GM21825 (cell line): ENCODE data around the gene MICAL3.
"Not testable (repeated sequence)": the region's sequence is repeated elsewhere in the genome, so short reads cannot be mapped to it uniquely, and the experiment has no call there.

Experiments used
- ATAC-seq: cut with Tn5 transposase; IDR thresholded peaks from one replicate; pipeline ENCODE4 v1.9.1; 2021; ENCODE audit warnings: mild to moderate bottlenecking, moderate library complexity; ENCODE audit not compliant: unreplicated experiment

Gene MICAL3

DNA sequence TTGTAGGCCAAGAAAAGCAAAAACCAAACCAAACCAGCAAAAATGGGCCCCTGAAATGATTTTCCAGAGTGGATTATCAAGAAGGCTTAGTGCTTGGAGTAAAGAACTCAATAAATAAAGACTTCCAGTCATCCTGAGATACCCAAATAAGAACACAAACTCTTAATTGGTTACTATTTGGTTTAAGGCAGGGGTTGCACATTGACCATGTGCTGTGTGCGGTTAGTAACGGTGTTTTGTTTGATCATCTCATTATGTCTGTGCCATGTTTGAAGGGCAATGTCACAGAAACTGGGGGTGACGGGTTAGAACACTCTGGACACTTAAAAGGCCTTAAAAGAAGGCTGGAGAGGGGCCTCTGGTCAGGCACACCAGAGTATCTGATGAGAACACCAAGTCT, 9.7 kb upstream of the MICAL3 start:
- no peak for ATAC-seq

DNA sequence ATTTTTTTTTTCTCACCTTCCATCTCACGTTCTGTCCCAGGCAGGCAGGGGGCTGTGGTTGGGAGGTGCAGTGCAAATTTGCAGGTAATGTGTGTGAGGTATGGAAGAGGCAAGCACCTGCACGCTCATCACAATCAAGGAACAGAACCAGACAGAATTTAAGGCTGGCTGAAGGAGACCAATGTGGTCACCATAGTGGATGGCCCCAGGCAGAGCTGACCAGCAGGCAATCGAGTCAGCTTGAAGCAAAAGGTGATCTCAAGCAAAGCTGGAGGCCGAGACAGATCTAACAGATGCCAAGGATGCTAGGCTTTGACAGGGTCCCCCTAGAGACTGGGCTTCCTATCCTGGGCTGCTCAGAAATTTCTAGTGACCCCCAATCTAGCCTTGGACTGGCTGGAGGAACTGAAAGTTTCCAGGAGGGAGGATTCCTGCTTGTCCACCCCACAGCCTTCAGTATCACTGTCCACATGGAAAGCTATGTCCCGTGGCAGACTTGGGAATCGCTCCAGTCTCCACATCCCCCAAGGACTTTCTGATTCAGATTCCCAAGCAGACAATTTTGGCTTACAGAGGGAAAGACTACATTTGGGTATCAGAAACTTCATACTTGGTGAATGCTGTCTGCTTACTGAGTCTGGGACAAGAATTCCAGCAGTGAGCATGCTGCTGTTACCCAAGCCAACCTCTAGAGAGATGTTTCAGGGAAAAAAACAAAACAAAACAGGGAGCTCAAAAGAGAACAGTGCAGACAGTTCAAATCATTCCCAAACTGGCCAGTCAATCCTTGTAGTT, 9.0 kb upstream of the MICAL3 start:
- ATAC-seq = no peak

DNA sequence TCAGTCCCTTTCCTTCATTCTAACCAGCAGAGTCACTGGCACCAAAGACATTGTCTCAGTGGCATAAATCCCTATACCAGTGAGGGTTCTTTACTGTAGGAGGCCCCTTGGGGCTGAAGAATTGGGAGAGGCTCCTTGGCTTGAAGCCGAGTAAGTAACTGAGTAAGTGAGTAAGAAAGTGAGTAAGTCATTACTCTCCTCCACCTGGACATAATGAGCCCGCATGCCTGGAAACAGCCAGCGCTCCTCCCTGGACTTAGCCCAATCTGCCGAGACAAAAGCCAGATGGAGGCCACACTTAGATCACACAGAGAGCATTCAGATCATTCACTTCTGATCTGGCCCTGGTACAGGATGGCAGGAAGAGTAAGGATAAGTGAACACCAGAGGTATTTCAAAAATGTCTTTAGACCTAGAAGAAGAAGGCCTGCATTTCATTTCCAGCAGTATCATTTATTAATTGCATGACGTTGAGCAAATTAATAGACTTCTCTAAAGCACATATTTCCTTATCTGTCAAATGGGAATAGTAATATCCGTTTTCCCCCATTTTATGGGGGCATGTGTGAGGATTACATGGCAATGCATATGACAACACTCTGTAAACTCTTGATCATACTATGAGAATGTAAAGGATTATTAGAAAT, 8.2 kb upstream of the MICAL3 start:
- no peak for ATAC-seq

DNA sequence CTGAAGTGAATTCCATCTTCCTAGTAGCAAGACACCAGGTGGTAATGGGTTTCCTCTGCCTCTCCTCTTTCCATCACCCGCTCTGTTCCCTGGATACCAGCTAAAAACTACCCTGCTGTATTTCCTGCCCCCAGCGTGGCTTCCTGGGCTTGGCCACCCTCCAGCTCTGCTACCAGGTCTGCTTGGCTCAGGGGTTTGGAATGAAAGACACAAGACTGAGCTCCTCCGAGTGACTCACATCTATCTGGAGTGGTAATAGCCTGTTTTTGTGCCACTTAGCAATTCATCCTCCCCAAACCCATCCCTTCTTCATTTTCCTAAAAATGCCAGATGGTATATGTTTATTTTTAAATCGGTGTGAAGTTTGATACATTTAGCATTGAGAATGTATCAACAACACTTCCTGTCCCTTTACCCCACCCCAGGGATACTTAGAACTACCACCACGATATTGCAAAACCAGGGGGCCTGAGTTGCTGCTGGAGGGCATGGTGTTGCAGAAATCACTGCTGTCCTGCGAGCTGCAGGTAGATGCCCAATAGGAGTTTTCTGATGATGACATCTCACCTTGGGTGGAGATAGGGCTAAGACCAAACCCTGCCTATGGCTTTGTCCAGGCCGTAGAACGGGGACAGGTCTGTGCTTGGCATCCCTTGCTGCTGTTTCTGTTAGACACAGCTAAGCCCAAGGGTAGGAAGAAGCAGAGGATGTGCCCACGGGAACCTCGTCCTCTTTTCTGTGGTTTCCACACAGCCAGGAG, 7.5 kb upstream of the MICAL3 start:
- no peak for ATAC-seq

DNA sequence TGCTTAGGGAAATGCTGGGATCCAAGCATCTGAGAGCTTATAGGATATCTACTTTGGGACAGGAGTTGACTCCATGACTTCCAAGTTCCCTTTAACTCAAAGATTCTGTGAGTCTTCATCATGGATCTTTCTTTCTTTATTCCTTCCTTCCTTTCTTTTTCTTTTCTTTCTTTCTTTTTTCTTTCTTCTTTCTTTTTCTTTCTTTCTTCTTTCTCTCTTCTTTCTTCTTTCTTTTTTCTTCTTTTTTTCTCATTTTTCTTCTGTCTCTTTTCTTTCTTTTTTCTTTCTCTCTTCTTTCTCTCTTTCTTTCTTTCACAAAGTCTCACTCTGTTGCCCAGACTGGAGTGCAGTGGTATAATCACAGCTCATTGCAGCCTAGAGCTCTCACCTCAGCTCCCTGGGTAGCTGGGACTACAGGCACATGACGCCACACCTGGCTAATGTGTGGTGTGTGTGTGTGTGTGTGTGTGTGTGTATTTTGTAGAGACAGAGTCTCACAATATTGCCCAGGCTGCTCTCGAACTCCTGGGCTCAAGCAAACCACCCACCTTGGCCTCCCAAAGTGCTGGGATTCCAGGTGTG, 5.4 kb upstream of the MICAL3 start:
- ATAC-seq = no peak

DNA sequence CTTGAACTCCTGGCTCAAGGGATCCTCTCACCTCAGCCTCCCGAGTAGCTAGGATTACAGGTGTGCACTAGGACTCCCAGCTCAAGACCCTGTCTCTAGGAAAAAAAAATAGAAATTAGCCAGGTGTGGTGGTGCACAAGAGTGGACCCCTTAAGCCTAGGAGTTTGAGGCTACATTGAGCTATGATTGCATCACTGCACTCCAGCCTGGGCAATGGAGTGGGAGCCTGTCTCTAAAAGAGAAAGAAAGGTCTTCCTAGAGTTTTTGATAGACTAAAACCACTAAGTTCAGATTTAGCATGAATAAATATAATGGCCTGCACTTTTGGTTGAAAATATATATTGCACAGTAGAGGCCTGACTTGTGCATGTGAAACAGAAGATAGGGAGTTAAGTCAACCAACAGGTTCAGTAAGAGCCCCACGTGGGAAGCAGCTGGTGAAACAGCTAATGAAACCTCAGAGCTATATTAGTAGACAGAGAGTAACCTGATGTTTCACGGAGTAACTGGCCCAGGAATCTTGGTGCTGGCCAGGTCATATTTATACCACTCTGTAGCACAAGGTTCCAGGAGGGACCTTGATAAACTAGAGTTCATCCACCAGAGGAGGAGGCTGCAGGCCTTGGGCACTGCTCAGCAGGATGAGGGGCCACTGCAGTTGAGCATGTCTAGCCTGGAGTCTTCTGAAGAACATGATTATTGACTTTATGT, 4.6 kb upstream of the MICAL3 start:
- ATAC-seq = no peak

DNA sequence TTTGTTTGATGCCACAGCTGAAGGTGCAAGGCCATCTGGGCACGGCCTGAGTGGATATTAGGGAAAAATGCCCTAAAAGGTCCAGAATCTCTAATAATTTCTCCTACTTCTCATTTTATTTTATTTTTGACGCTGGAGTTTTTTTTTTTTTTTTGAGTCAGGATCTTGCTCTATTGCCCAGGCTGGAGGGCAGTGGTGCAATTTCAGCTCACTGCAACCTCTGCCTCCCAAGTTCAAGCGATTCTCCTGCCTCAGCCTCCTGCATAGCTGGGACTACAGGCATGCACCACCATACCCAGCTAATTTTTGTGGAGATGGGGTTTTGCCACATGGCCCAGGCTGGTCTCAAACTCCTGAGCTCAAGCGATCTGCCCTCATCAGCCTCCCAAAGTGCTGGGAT, 1.5 kb upstream of the MICAL3 start:
- ATAC-seq = not testable (repeated sequence)

DNA sequence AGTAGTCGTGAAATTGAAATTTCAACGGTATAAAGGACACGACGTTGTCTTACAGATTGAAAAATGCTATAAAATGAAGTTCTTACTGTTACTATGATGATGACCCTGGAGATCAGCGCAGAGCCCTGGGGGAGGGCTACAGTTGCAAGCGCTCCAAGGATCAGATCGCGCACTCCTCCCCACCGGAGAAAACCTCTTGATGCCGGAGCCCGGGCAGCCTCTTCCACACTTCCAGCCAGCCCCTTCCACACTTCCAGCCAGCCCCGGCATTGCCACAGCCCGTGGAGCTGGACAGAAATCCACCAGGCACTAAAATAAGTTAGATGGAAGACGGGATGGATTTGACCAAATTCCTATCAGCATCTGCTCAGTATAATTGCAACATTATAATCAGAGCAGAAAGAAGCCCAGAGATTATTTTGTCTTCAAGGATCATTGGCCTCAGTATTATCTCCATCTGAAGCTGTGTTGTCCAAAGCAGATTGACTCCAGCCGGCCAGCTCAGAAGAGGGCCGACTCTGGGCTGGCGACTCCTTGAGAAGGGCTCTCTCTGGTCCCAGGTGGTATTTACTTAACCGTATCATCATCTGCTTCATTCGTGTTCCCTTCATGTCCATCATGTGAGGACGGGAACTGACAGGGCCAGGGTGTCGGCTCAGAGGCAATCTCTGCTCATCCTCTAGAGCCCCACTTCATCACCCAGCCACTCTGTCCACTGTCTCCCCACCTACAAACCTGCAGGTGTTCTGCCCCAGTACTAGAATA, 777 bp upstream of the MICAL3 start:
- ATAC-seq = no peak

DNA sequence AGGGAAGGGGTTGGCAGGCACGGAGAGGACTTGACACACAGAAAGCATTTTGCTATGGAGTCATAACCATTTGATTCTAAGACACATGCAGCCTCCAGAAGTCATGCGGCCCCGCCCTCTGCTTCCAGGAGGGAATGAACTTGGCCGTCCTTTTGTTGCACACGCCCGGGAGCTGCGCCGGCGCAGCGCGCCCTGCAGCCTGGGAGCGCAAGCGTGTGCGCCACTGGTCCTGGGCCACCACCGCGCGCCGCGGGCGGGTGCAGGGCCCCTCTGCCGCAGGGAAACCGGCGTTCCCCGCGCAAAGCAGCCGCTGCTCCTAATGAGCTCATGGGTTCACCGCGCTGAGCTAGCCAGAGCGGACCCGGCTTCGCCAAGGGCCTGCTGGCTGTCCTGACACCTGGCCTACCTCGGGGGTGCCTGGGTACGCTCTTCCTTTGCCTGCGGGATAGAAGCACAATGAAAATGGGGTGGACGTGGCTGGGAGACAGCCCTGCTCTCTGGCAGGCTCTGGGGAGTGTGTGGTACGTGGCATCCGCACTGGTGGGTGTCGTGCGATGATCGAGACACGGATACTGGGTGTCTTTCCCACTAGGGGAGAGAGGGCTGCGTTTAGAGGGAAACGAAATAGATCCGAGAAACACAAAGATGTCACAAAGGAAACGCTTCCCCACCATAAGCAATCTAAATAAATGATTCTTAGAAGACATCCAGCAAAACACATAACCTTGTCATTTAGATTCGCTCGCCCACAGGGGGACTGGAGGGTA, 669 bp downstream of the MICAL3 start:
- ATAC-seq = no peak

DNA sequence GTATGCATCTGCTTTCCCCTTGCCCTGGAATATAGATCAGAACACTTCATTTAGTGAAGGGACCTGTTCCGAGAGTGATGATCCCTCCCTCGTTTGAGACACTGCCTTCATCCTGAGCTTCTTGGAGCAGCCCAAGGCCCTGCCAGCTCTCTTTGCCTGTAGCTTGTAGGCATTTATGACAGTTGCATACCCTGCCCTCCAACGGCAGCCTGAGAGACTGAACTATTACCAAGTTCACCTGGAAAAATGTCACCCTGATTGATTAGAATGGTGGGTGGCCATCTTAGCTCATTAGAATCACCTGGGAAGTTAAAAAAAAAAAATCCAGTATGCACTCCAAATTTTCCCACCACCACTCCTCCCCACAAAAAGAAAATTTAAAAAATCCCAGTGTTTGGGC, 1.5 kb downstream of the MICAL3 start:
- no peak for ATAC-seq

DNA sequence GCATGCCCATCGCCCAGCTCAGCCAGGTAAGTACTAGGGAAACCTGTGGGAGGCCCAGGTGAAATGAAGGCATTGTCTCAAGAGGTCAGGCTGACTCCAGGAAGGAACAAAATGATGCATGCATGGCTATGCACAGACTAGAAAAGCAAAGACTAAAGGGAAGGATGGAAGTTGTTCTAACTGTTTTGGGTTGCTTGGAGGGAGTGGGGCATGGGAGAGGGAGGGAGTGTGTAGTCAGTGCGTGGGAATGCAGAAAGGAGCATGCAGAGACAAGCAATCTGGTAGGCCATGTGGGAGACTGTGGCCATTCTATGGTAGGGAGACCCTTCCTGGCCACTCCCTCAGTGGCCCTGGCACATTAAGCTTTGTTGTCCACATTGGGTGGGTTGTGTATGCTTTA, 2.9 kb downstream of the MICAL3 start:
- ATAC-seq = no peak

DNA sequence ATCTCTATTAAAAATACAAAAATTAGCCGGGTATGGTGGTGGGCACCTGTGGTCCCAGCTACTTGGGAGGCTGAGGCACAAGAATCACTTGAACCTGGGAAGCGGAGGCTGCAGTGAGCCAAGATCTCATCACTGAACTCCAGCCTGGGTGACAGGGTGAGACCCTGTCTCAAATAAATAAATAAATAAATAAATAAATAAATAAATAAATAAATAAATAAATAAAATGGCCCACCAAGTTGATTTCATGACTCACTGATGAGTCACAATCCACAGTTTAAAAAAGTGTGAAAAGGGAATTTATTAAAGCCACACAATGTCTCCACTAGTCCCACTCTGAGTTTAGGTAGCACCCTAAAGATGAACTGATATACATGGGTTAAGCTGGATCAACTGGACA, 3.6 kb downstream of the MICAL3 start:
- ATAC-seq = not testable (repeated sequence)

DNA sequence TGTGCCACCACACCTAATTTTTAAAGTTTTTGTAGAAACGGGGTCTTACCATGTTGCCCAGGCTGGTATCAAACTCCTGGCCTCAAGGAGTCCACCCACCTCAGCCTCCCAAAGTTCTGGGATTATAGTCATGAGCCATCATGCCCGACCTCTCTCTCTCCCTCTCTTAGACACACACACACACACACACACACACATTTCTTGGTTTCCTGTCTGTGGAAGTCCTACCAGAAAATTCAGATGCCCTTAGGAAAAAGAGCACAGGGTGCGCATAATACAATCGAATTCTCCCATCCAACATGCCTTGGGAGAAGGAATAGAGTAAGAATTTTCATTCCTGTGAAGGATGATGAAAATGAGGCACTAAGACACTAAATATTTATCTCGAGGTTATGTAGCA, 10.4 kb downstream of the MICAL3 start:
- ATAC-seq = no peak

DNA sequence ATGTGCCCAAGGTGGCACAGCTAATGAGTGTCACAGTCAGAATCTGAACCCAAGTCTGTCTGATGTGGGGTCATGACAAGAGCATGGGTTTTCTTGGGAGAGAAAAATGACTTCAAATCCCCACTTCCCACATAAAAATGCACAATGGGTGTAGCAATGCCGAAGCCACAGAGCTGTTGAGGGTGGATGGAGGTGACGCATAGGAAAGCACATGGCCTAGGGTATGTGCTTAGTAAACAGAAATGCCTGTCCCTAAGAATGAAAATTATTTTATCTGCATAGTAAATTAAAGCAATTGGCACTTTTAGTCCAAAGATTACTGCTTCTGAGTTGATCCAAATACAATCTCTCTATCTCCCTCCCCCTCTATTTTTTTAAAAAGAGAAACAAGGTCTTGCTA, 10.9 kb downstream of the MICAL3 start:
- no peak for ATAC-seq

DNA sequence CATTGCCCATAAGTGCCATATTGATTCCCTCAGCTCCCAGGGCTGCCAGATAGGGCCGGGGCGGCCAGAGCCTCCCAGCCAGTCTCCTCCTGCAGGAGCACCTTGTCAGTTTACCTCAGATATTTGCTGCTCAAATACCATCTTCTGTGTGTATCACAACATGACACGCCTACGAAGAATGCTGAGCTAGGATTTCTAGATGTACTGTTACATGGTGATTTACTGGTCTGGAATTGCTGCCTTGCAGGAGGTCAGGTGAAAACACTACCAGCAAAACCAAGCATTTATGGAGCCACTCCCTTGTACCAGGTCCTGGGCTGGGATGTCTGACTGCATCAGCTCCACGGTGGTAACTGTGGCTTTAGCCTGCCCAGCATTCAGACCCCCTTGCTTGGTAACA, 11.8 kb downstream of the MICAL3 start:
- ATAC-seq = no peak

DNA sequence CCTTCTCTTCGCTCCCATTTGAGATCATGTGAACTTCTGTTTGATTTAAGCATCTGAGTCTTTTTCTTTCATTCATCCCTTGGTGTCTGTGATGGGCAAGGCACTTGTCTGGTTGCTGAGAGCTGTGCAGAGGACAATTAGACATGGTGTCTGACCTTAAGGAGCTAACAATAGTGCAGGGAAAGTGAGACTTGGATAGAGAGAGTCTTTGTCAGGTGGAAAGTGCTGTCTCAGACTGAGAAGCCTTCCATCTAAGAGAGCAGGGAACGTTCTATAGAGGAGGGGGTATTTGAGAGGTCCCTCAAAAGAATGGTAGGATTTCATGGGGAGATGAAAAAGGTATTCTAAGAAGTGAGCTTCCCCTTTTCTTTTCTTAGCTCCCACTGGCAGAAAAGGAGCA, 14.1 kb downstream of the MICAL3 start:
- ATAC-seq = no peak

DNA sequence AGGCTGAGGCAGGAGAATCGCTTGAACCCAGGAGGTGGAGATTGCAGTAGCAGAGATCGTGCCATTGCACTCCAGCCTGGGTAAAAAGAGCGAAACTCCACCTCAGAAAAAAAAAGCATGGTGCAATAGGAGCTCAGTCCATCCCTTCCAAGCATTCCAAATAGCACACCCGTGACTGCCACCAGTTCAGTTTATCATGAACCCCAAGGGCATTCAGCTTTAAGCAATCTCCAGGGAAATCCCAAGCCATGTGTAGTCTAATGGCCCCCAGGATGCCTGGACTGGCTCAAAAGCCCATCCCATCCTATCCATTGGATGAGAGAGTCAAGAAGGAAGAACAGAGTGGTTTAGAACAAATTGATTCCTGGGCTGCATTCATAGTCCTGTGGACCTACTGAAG, 16.2 kb downstream of the MICAL3 start:
- no peak for ATAC-seq

DNA sequence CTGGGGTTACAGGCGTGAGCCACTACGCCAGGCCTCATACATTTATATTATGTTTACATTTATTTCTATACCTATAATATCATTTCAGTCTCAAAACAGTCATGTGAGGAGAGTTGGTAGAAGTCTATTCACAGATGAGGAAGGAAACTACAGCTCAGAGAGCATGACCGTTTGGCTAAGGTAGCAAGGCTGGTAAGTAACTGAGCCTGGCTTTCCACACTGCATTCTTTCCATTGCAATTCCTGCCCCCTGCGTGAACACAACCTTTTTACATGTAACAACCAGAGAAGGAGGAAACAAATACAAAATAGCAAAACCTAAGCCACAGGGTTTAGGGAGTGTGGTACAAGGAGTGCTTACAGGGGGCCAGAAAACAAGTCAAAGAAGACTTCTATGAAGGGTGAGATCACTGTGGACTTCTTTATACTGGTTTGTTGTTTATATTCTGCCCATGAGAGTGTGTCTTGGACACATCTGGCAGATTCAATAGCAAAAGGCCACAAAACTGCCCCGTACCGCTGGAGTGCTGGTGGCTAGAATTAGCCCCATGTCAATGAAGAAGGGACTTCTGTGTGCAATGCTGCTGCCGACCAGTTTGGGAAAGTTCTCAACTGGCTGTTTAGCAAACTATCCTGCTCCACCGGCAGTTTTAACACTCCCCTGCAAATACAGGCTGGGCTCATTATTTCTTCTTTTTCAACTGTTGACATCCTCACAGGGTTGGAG, 19.0 kb downstream of the MICAL3 start:
- no peak for ATAC-seq

DNA sequence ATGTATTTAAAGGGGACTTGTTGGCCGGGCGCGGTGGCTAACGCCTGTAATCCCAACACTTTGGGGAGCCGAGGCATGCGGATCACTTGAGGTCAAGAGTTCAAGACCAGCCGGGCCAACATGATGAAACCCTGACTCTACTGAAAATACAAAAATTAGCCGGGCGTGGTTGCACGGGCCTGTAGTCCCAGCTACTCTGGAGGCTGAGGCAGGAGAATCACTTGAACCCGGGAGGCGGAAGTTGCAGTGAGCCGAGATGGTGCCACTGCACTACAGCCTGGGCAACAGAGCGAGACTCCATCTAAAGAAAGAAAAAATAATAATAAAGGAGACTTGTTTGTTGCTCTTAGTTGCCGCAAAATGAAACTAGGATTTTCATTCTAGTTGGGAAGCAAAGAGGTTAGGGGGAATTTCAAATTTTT, 22.5 kb downstream of the MICAL3 start:
- ATAC-seq = not testable (repeated sequence)
